Upper lobe of left lung (tissue), 6 donors: Measurements from ENCODE around the gene ASIC2. TPM values are rescaled to one million over a fixed set of nuclear protein-coding genes. Genes with fewer than 3 reads are reported as not detected.

ENCODE experiments used
- ATAC-seq, 2 donors: fragments of 200-7000 bp; cut with Tn5 transposase; one replicate each; pipeline ENCODE4 v1.9.1; 2022; ENCODE audit warnings: mild to moderate bottlenecking in 2 of 2, moderate library complexity in 2 of 2; ENCODE audit not compliant: low FRiP score in 2 of 2
- DNase-seq, 2 donors: peaks; one replicate each; pipeline ENCODE4 v3.0.0-alpha.2; 2019 to 2020
- H3K27ac ChIP-seq, 4 donors: fragments of 200-600 bp; sonication (generic); one replicate each; pipeline ENCODE4 v1.5.1; 2016 to 2019
- H3K27me3 ChIP-seq, 4 donors: fragments of 200-600 bp; sonication (generic); one replicate each; pipeline ENCODE4 v1.5.1; 2017 to 2019
- H3K36me3 ChIP-seq, 4 donors: fragments of 200-600 bp; sonication (generic); one replicate each; pipeline ENCODE4 v1.5.1; 2016 to 2019
- H3K4me1 ChIP-seq, 4 donors: fragments of 200-600 bp; sonication (generic); one replicate each; pipeline ENCODE4 v1.5.1; 2018 to 2019
- H3K4me3 ChIP-seq, 4 donors: fragments of 200-600 bp; sonication (generic); one replicate each; pipeline ENCODE4 v1.5.1; 2017 to 2019; ENCODE audit warnings: mild to moderate bottlenecking in 2 of 4, moderate library complexity in 1 of 4
- H3K9me3 ChIP-seq, 4 donors: fragments of 200-600 bp; sonication (generic); one replicate each; pipeline ENCODE4 v1.5.1; 2018 to 2019
- EP300 ChIP-seq, 4 donors: sonication (generic); formaldehyde crosslinking; IDR thresholded peaks; one replicate each; pipeline ENCODE4 v1.5.1; 2017; ENCODE audit warnings: antibody characterized with exemption in 4 of 4, control low read depth in 2 of 4
- POLR2A ChIP-seq, 4 donors: fragments of 450-650 bp; IDR thresholded peaks; one replicate each; pipeline ENCODE4 v1.5.1; 2016 to 2017; ENCODE audit warnings: antibody characterized with exemption in 4 of 4, mild to moderate bottlenecking in 2 of 4
- POLR2AphosphoS5 ChIP-seq, 2 donors: sonication (generic); formaldehyde crosslinking; IDR thresholded peaks; one replicate each; pipeline ENCODE4 v1.5.1; 2017; ENCODE audit warnings: antibody characterized with exemption in 2 of 2
- WGBS, 2 donors: methylation state at CpG; one replicate each; pipeline ENCODE4 v1.1.5; 2017 to 2018; 5-methylcytosine and 5-hydroxymethylcytosine counted together
- total RNA-seq, 6 donors: library from RNA; depleted of rRNA in 4 of 6; stranded (reverse); fragments of >200 nt in 4 of 6; gene quantifications; one replicate each; pipeline versions ENCODE4 v1.1.0 to v1.2.1, GENCODE V29; 2016 to 2021
- TF ChIP-seq, protein P1 (sequence below), 6 experiments: fragments of 450-650 bp in 4 of 6; fragments of 200-600 bp in 2 of 6; sonication (generic) in 2 of 6; IDR thresholded peaks; one replicate each; pipeline ENCODE4 v1.5.1; 2016 to 2019; ENCODE audit warnings: antibody characterized with exemption in 6 of 6
- donor health status: DM: no; HTN: no; CAD: no; lungs with moderate emphysema.
- donor health status: DM: no; HTN: yes; CAD: no; lungs with severe emphysema.

The ASIC2 gene
- total RNA-seq, 6 donors from 2014 or later: 0.17 TPM; not detected in 5

- DNase-seq (no peak), ATAC-seq (no peak)
- Histone ChIP-seq H3K27me3 (no peaks in the 10 kb centered on the region), H3K36me3 (no peaks in the 10 kb centered on the region), H3K27ac (no peak overlapping the region), H3K9me3 (no peaks in the 10 kb centered on the region), H3K4me1 (no peaks in the 10 kb centered on the region), H3K4me3 (no peak overlapping the region)
- TF ChIP-seq EP300 (IDR thresholded peaks at IDR 0.05) (no peak), POLR2AphosphoS5 (IDR thresholded peaks at IDR 0.05) (no peak), POLR2A (IDR thresholded peaks at IDR 0.05) (no peak)
- TF ChIP-seq, protein P1, sequence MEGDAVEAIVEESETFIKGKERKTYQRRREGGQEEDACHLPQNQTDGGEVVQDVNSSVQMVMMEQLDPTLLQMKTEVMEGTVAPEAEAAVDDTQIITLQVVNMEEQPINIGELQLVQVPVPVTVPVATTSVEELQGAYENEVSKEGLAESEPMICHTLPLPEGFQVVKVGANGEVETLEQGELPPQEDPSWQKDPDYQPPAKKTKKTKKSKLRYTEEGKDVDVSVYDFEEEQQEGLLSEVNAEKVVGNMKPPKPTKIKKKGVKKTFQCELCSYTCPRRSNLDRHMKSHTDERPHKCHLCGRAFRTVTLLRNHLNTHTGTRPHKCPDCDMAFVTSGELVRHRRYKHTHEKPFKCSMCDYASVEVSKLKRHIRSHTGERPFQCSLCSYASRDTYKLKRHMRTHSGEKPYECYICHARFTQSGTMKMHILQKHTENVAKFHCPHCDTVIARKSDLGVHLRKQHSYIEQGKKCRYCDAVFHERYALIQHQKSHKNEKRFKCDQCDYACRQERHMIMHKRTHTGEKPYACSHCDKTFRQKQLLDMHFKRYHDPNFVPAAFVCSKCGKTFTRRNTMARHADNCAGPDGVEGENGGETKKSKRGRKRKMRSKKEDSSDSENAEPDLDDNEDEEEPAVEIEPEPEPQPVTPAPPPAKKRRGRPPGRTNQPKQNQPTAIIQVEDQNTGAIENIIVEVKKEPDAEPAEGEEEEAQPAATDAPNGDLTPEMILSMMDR (IDR thresholded peaks at IDR 0.05): no peak
- WGBS, 2 donors: 90 to 95% methylated on average over 6 to 7 of the region's 7 CpGs
Measured at GRCh38 chr17:33131620-33132019, 161.5 kb downstream of the ASIC2 start.

GRCh38 chr17:33127706-33128105, 165.4 kb downstream of the ASIC2 start:
- H3K4me3 ChIP-seq: no peak overlapping the region
- DNase-seq: no peak
- WGBS, 2 donors: 33 to 55% methylated on average over 2 of the region's 2 CpGs
- H3K9me3 ChIP-seq: no peaks in the 10 kb centered on the region
- no peak overlapping the region for H3K27ac ChIP-seq
- H3K4me1 ChIP-seq: no peaks in the 10 kb centered on the region
- no peaks in the 10 kb centered on the region for H3K27me3 ChIP-seq
- no peaks in the 10 kb centered on the region for H3K36me3 ChIP-seq
- no peak for ATAC-seq
- TF ChIP-seq POLR2A (IDR thresholded peaks at IDR 0.05): no peak
- no peak for TF ChIP-seq EP300 (IDR thresholded peaks at IDR 0.05)
- TF ChIP-seq, protein P1 (IDR thresholded peaks at IDR 0.05): no peak
- no peak for TF ChIP-seq POLR2AphosphoS5 (IDR thresholded peaks at IDR 0.05)

DNA sequence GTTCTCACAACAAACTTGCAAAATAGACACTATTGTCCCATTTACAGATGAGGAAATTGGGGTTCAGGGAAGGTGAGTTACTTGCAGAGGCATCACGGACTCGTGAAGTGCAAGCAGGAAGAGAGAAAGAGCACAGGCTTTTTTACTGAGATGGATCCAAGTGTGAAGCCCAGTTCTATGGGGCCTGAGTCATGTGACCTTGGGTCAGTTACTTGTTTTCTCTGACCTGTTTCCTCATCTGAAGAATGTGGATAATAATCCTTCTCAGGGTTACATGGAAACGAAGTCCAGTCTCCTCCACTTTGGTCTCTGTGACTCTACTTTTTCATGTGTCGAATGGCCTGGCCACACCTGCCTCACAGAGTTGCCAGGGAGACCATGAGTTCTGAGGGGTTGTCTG, 167.0 kb downstream of the ASIC2 start:
- no peaks in the 10 kb centered on the region for H3K4me1 ChIP-seq
- no peaks in the 10 kb centered on the region for H3K36me3 ChIP-seq
- H3K27ac ChIP-seq: no peak overlapping the region
- DNase-seq (no peak), ATAC-seq (no peak)
- 79 to 80% methylated on average over 4 of the region's 4 CpGs for WGBS, 2 donors
- no peaks in the 10 kb centered on the region for H3K9me3 ChIP-seq
- H3K4me3 ChIP-seq: no peak overlapping the region
- no peaks in the 10 kb centered on the region for H3K27me3 ChIP-seq
- TF ChIP-seq EP300 (IDR thresholded peaks at IDR 0.05) (no peak), POLR2AphosphoS5 (IDR thresholded peaks at IDR 0.05) (no peak)
- TF ChIP-seq, protein P1 (IDR thresholded peaks at IDR 0.05): no peak

DNA sequence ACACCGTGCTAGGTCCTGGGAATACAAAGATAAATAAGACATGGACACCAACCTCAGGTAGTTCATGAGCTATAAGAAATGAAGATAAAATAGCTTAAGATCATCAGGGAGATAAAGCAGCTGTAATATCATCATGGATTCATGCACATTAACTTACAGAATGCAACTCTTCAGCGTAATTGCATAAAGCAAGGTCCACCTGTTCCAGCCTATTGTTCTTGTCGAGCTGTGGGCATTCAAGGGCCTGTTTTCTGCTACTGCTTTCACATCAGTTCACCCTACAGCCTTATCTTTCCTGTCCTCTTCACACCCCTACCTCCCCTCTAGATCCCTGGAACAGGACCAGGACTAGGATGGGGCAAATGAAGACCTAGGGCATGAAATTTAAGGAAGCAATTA, 167.5 kb downstream of the ASIC2 start:
- Histone ChIP-seq H3K4me1 (no peaks in the 10 kb centered on the region), H3K9me3 (no peaks in the 10 kb centered on the region), H3K4me3 (no peak overlapping the region), H3K36me3 (no peaks in the 10 kb centered on the region), H3K27ac (no peak overlapping the region), H3K27me3 (no peaks in the 10 kb centered on the region)
- DNase-seq: no peak
- 73 to 79% methylated on average over 3 of the region's 3 CpGs for WGBS, 2 donors
- no peak for ATAC-seq
- no peak for TF ChIP-seq EP300 (IDR thresholded peaks at IDR 0.05)
- TF ChIP-seq POLR2A (IDR thresholded peaks at IDR 0.05): no peak
- TF ChIP-seq POLR2AphosphoS5 (IDR thresholded peaks at IDR 0.05): no peak
- TF ChIP-seq, protein P1 (IDR thresholded peaks at IDR 0.05): no peak

- WGBS, 2 donors: 42 to 78% methylated on average over 2 to 3 of the region's 3 CpGs
- Histone ChIP-seq H3K4me3 (no peak overlapping the region), H3K36me3 (no peaks in the 10 kb centered on the region), H3K27ac (no peak overlapping the region), H3K27me3 (no peaks in the 10 kb centered on the region), H3K4me1 (no peaks in the 10 kb centered on the region), H3K9me3 (no peaks in the 10 kb centered on the region)
- ATAC-seq: no peak
- TF ChIP-seq, protein P1 (IDR thresholded peaks at IDR 0.05): no peak
- TF ChIP-seq POLR2A (IDR thresholded peaks at IDR 0.05) (no peak), POLR2AphosphoS5 (IDR thresholded peaks at IDR 0.05) (no peak), EP300 (IDR thresholded peaks at IDR 0.05) (no peak)
- no peak for DNase-seq
Measured at GRCh38 chr17:33124871-33125551, 168.1 kb downstream of the ASIC2 start.
